Rectal smooth muscle tissue (tissue), 1 donor: ENCODE measurements around the gene MAST3.

Experiments used
- H3K27ac ChIP-seq: one replicate; pipeline ENCODE4 v1.7.0; 2013; ENCODE audit warnings: low read depth, low read length, inconsistent platforms
- H3K27me3 ChIP-seq: one replicate; pipeline ENCODE4 v1.7.0; 2013; ENCODE audit warnings: low read length; ENCODE audit not compliant: control insufficient read depth, insufficient read depth
- H3K36me3 ChIP-seq: one replicate; pipeline ENCODE4 v1.7.0; 2013; ENCODE audit warnings: low read length; ENCODE audit not compliant: control insufficient read depth, insufficient read depth
- H3K4me1 ChIP-seq: one replicate; pipeline ENCODE4 v1.7.0; 2013; ENCODE audit warnings: low read length; ENCODE audit not compliant: control insufficient read depth, insufficient read depth
- H3K4me3 ChIP-seq: one replicate; pipeline ENCODE4 v1.7.0; 2013; ENCODE audit warnings: low read length
- H3K9ac ChIP-seq: one replicate; pipeline ENCODE4 v1.7.0; 2013; ENCODE audit warnings: low read length

The MAST3 gene

GRCh38 chr19:18107235-18107634, 9.7 kb downstream of the MAST3 start:
- Histone ChIP-seq H3K27ac (no peak overlapping the region), H3K4me1 (peaks cover 5% of the 10 kb centered on the region), H3K9ac (no peak overlapping the region), H3K36me3 (no peaks in the 10 kb centered on the region), H3K4me3 (no peak overlapping the region), H3K27me3 (peaks cover 3% of the 10 kb centered on the region)

GRCh38 chr19:18108897-18109296, 11.3 kb downstream of the MAST3 start:
- Histone ChIP-seq H3K27ac (no peak overlapping the region), H3K36me3 (no peaks in the 10 kb centered on the region), H3K4me1 (peaks cover 5% of the 10 kb centered on the region), H3K9ac (no peak overlapping the region), H3K4me3 (peak overlapping the region; percentile 85), H3K27me3 (no peaks in the 10 kb centered on the region)

GRCh38 chr19:18109341-18109732, 11.8 kb downstream of the MAST3 start:
- no peaks in the 10 kb centered on the region for H3K27me3 ChIP-seq
- no peak overlapping the region for H3K27ac ChIP-seq
- peak overlapping the region; percentile 1 for H3K9ac ChIP-seq
- H3K36me3 ChIP-seq = no peaks in the 10 kb centered on the region
- H3K4me1 ChIP-seq = peaks cover 5% of the 10 kb centered on the region
- peak overlapping the region; percentile 85 for H3K4me3 ChIP-seq

- peaks cover 5% of the 10 kb centered on the region for H3K4me1 ChIP-seq
- no peaks in the 10 kb centered on the region for H3K27me3 ChIP-seq
- no peak overlapping the region for H3K27ac ChIP-seq
- peak overlapping the region; percentile 1 for H3K9ac ChIP-seq
- H3K4me3 ChIP-seq = peak overlapping the region; percentile 85
- no peaks in the 10 kb centered on the region for H3K36me3 ChIP-seq
Measured at GRCh38 chr19:18109733-18110608, 12.4 kb downstream of the MAST3 start.

- Histone ChIP-seq H3K9ac (no peak overlapping the region), H3K4me1 (peaks cover 5% of the 10 kb centered on the region), H3K27ac (no peak overlapping the region), H3K36me3 (no peaks in the 10 kb centered on the region), H3K27me3 (no peaks in the 10 kb centered on the region), H3K4me3 (peak overlapping the region; percentile 85)
Measured at GRCh38 chr19:18110609-18111232, 13.1 kb downstream of the MAST3 start.

GRCh38 chr19:18112989-18113478, 15.5 kb downstream of the MAST3 start:
- Histone ChIP-seq H3K27me3 (no peaks in the 10 kb centered on the region), H3K9ac (no peak overlapping the region), H3K4me1 (peaks cover 8% of the 10 kb centered on the region), H3K4me3 (no peak overlapping the region), H3K36me3 (no peaks in the 10 kb centered on the region), H3K27ac (no peak overlapping the region)

- Histone ChIP-seq H3K36me3 (no peaks in the 10 kb centered on the region), H3K27me3 (no peaks in the 10 kb centered on the region), H3K9ac (no peak overlapping the region), H3K4me3 (no peak overlapping the region), H3K27ac (no peak overlapping the region), H3K4me1 (peaks cover 8% of the 10 kb centered on the region)
Measured at GRCh38 chr19:18113827-18114226, 16.2 kb downstream of the MAST3 start.

- no peaks in the 10 kb centered on the region for H3K36me3 ChIP-seq
- H3K9ac ChIP-seq = no peak overlapping the region
- no peak overlapping the region for H3K4me3 ChIP-seq
- no peaks in the 10 kb centered on the region for H3K27me3 ChIP-seq
- peaks cover 8% of the 10 kb centered on the region for H3K4me1 ChIP-seq
- H3K27ac ChIP-seq = no peak overlapping the region
Measured at GRCh38 chr19:18114483-18114882, 16.9 kb downstream of the MAST3 start.

- Histone ChIP-seq H3K4me3 (peak overlapping the region; percentile 56), H3K27ac (no peak overlapping the region), H3K9ac (no peak overlapping the region), H3K27me3 (no peaks in the 10 kb centered on the region), H3K36me3 (no peaks in the 10 kb centered on the region), H3K4me1 (peaks cover 2% of the 10 kb centered on the region)
Measured at GRCh38 chr19:18117364-18117691, 19.8 kb downstream of the MAST3 start.

- H3K27ac ChIP-seq = peak overlapping the region; percentile 4
- H3K4me3 ChIP-seq = peak overlapping the region; percentile 71
- H3K9ac ChIP-seq = peak overlapping the region; percentile 64
- no peaks in the 10 kb centered on the region for H3K27me3 ChIP-seq
- H3K36me3 ChIP-seq = peaks cover under 1% of the 10 kb centered on the region
- peaks cover 2% of the 10 kb centered on the region for H3K4me1 ChIP-seq
Measured at GRCh38 chr19:18117692-18118378, 20.3 kb downstream of the MAST3 start.

- Histone ChIP-seq H3K36me3 (peaks cover 6% of the 10 kb centered on the region), H3K27ac (peak overlapping the region; percentile 4), H3K4me3 (peak overlapping the region; percentile 71), H3K9ac (peak overlapping the region; percentile 64), H3K4me1 (peaks cover 2% of the 10 kb centered on the region), H3K27me3 (no peaks in the 10 kb centered on the region)
Measured at GRCh38 chr19:18118420-18119012, 20.9 kb downstream of the MAST3 start.
